Measurements from ENCODE around the gene PDRG1. TPM values are rescaled to one million over a fixed set of nuclear protein-coding genes. Genes with fewer than 3 reads are reported as not detected.

The PDRG1 gene
- polyA plus RNA-seq, 2 of the 4 experiments (the other 2 are of a cell fraction), result 20.7 to 25.2 TPM

GRCh38 chr20:31988430-31989015 lies 36.7 kb upstream of the PDRG1 start:
- Histone ChIP-seq H3K4me2 (peak overlapping the region; percentile 68), H3K9me3 (no peaks in the 10 kb centered on the region), H3K27ac (peak overlapping the region; percentile 67 to 82), H3K4me1 (peaks cover 22% of the 10 kb centered on the region), H3K4me3 (no peak overlapping the region)
- POLR2A ChIA-PET, result no interaction called here
- TF ChIP-seq HOXB5 (CRISPR knock-in tag; IDR thresholded peaks at IDR 0.05) (no peak), PBX3 (IDR thresholded peaks at IDR 0.05) (no peak), MAFK (IDR thresholded peaks at IDR 0.05; ENCODE audit: partially characterized antibody) (no peak), FOSL2 (IDR thresholded peaks at IDR 0.05) (no peak), FOSL2 (CRISPR knock-in tag; IDR thresholded peaks at IDR 0.05) (peak; percentile 24), ZFP36 (IDR thresholded peaks at IDR 0.05; ENCODE audit: borderline replicate concordance, partially characterized antibody) (peak; percentile 88), EHMT2 (IDR thresholded peaks at IDR 0.05; ENCODE audit: low read depth) (no peak), ATOH8 (CRISPR knock-in tag; IDR thresholded peaks at IDR 0.05; ENCODE audit: low read depth) (no peak)
- WGBS (ENCODE audit: missing lambda C conversion rate), result 53% methylated on average over 5 of the region's 5 CpGs
- FAIRE-seq (no peak), DNase-seq (ENCODE audit: low read depth in 1 of 2, low spot score in 1 of 2) (peak in 1 of 2 experiments; percentile 35), ATAC-seq (peak in 1 of 2 experiments; percentile 35; a peak in 3 of 6 replicates)
- CTCF ChIA-PET, result interaction anchor here (0.6 to 1.7 kb wide), 5 partner anchors 16 to 165 kb away, joined by 3 to 6 read pairs (median 3); no protein-coding TSS in a partner anchor

- ATAC-seq (peak; percentile 76 to 84), FAIRE-seq (peak; percentile 76), DNase-seq (ENCODE audit: low read depth in 1 of 2, low spot score in 1 of 2) (peak; percentile 36 to 82)
- peaks cover 22% of the 10 kb centered on the region for H3K4me1 ChIP-seq
- peak overlapping the region; percentile 67 to 82 for H3K27ac ChIP-seq
- POLR2A ChIA-PET, result no interaction called here
- 18% methylated on average over 1 of the region's 1 CpG for WGBS (ENCODE audit: missing lambda C conversion rate)
- TF ChIP-seq HES2 (IDR thresholded peaks at IDR 0.05), result no peak
- TF ChIP-seq CTCF (IDR thresholded peaks at IDR 0.05), result no peak
- no peak for TF ChIP-seq EP300 (IDR thresholded peaks at IDR 0.05)
- no peak for TF ChIP-seq HOXA7 (CRISPR knock-in tag; IDR thresholded peaks at IDR 0.05)
- peak; percentile 27 for TF ChIP-seq MAFK (IDR thresholded peaks at IDR 0.05; ENCODE audit: partially characterized antibody)
- no peak for TF ChIP-seq ESRRA (IDR thresholded peaks at IDR 0.05; ENCODE audit: borderline replicate concordance, low read length)
- no peak for TF ChIP-seq ELK1 (IDR thresholded peaks at IDR 0.05; ENCODE audit: low read depth, low read length)
- no peak for TF ChIP-seq USF2 (IDR thresholded peaks at IDR 0.05)
- no peak for TF ChIP-seq NFE2L2 (conservative IDR thresholded peaks at IDR 0.05; ENCODE audit: low read length)
- no peak for TF ChIP-seq RAD21 (conservative IDR thresholded peaks at IDR 0.05 in 1 of 2, IDR thresholded peaks at IDR 0.05 in 1 of 2)
- no peak for TF ChIP-seq RCOR1 (IDR thresholded peaks at IDR 0.05; ENCODE audit: low read depth, low read length)
- no peak for TF ChIP-seq ZFP36 (IDR thresholded peaks at IDR 0.05; ENCODE audit: borderline replicate concordance, partially characterized antibody)
- TF ChIP-seq HOXB13 (CRISPR knock-in tag; IDR thresholded peaks at IDR 0.05; ENCODE audit: low read depth), result no peak
- TF ChIP-seq HDAC2 (IDR thresholded peaks at IDR 0.05), result no peak
- TF ChIP-seq FOSL2 (IDR thresholded peaks at IDR 0.05), result no peak
- TF ChIP-seq FOSL2 (CRISPR knock-in tag; IDR thresholded peaks at IDR 0.05), result peak; percentile 64
- no peak for TF ChIP-seq EHF (CRISPR knock-in tag; IDR thresholded peaks at IDR 0.05)
- TF ChIP-seq POLR2AphosphoS2 (conservative IDR thresholded peaks at IDR 0.05; ENCODE audit: low read length), result no peak
- no peak for TF ChIP-seq CBX8 (IDR thresholded peaks at IDR 0.05)
- no peak for TF ChIP-seq FOXS1 (CRISPR knock-in tag; IDR thresholded peaks at IDR 0.05)
- no peak for TF ChIP-seq BHLHE40 (IDR thresholded peaks at IDR 0.05; ENCODE audit: low read depth, low read length)
- TF ChIP-seq EHMT2 (IDR thresholded peaks at IDR 0.05; ENCODE audit: low read depth), result no peak
- TF ChIP-seq ZNF302 (CRISPR knock-in tag; IDR thresholded peaks at IDR 0.05), result no peak
- 0 out of 5 replicates have a peak, but pooled peaks of 1 of the 2 experiments have one; percentile 21 for TF ChIP-seq JUN (IDR thresholded peaks at IDR 0.05)
- peak overlapping the region; percentile 68 for H3K4me2 ChIP-seq
- H3K4me3 ChIP-seq, result peak overlapping the region; percentile 31
- H3K9me3 ChIP-seq, result no peaks in the 10 kb centered on the region
- CTCF ChIA-PET, result interaction anchor here (0.9 to 1.7 kb wide), 4 partner anchors 15 to 165 kb away, joined by 3 to 6 read pairs (median 4); no protein-coding TSS in a partner anchor
These were observed 35.9 kb upstream of the PDRG1 start for GRCh38 chr20:31987744-31988143.
